ENCODE data around the gene MEGF8. TPM values are rescaled to one million over a fixed set of nuclear protein-coding genes. Genes with fewer than 3 reads are reported as not detected.
A peak's percentile ranks its signal among the peaks of the same experiment; 100 is the strongest.

Gene MEGF8
- total RNA-seq, 1 donor from 2014 or later, result 49.5 TPM

DNA sequence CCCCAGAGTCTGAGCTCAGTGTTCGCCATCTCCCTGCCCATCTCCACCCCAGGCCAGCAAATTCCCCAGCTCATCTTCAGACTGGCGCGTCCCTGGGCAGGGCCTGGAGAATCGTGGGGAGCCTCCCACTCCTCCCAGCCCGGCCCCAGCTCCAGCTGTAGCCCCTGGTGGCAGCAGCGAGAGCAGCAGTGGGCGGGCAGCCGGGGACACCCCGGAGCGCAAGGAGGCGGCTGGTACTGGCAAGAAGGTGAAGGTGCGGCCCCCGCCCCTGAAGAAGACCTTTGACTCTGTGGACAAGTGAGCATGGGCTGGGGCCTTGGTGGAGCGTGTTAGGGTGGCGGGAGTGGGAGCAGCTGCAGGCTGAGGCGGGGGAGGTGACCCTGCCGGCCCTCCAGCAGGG lies 31.9 kb upstream of the MEGF8 start:
- H3K36me3 Mint-ChIP-seq (ENCODE audit: low read depth), result peaks cover 13% of the 10 kb centered on the region
- H3K4me1 Mint-ChIP-seq (ENCODE audit: low read depth), result no peaks in the 10 kb centered on the region
- TF ChIP-seq, protein P1, sequence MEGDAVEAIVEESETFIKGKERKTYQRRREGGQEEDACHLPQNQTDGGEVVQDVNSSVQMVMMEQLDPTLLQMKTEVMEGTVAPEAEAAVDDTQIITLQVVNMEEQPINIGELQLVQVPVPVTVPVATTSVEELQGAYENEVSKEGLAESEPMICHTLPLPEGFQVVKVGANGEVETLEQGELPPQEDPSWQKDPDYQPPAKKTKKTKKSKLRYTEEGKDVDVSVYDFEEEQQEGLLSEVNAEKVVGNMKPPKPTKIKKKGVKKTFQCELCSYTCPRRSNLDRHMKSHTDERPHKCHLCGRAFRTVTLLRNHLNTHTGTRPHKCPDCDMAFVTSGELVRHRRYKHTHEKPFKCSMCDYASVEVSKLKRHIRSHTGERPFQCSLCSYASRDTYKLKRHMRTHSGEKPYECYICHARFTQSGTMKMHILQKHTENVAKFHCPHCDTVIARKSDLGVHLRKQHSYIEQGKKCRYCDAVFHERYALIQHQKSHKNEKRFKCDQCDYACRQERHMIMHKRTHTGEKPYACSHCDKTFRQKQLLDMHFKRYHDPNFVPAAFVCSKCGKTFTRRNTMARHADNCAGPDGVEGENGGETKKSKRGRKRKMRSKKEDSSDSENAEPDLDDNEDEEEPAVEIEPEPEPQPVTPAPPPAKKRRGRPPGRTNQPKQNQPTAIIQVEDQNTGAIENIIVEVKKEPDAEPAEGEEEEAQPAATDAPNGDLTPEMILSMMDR (IDR thresholded peaks at IDR 0.05), result peak; percentile 38
- no peaks in the 10 kb centered on the region for H3K9me3 Mint-ChIP-seq (ENCODE audit: low read depth)
- no peak overlapping the region for H3K27ac Mint-ChIP-seq (ENCODE audit: unreplicated experiment)
- H3K4me3 Mint-ChIP-seq (ENCODE audit: unreplicated experiment), result no peak overlapping the region
- DNase-seq (ENCODE audit: low spot score), result peak; percentile 95
- no peaks in the 10 kb centered on the region for H3K27me3 Mint-ChIP-seq (ENCODE audit: low read depth)

DNA sequence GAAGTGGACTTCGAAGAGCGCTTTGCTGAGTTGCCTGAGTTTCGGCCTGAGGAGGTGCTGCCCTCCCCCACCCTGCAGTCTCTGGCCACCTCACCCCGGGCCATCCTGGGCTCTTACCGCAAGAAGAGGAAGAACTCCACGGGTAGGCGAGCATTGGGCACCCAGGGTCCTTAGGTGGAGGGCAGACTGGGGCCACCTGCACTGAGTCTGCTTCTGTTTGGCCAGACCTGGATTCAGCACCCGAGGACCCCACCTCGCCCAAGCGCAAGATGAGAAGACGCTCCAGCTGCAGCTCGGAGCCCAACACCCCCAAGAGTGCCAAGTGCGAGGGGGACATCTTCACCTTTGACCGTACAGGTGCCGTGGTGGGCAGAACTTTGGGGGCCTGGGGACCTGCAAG lies 31.5 kb upstream of the MEGF8 start:
- Mint-ChIP-seq H3K27ac (ENCODE audit: unreplicated experiment) (no peak overlapping the region), H3K4me1 (ENCODE audit: low read depth) (no peaks in the 10 kb centered on the region), H3K9me3 (ENCODE audit: low read depth) (no peaks in the 10 kb centered on the region), H3K27me3 (ENCODE audit: low read depth) (no peaks in the 10 kb centered on the region), H3K36me3 (ENCODE audit: low read depth) (peaks cover 13% of the 10 kb centered on the region), H3K4me3 (ENCODE audit: unreplicated experiment) (no peak overlapping the region)
- no peak for DNase-seq (ENCODE audit: low spot score)
- TF ChIP-seq, protein P1 (IDR thresholded peaks at IDR 0.05), result no peak

DNA sequence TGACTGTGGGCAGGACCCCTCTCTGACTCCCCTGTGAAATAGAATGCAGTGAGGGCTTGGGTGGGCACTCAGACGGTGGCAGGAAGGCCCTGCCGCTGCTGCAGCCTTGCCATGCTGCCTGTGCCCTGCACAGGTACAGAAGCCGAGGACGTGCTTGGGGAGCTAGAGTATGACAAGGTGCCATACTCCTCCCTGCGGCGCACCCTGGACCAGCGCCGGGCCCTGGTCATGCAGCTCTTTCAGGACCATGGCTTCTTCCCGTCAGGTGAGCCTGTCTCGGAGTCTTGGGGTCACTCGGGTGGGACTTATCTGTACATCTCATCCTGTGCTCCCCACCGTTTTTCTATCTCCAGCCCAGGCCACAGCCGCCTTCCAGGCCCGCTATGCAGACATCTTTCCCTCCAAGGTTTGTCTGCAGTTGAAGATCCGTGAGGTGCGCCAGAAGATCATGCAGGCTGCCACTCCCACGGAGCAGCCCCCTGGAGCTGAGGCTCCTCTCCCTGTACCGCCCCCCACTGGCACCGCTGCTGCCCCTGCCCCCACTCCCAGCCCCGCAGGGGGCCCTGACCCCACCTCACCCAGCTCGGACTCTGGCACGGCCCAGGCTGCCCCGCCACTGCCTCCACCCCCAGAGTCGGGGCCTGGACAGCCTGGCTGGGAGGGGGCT lies 30.8 kb upstream of the MEGF8 start:
- H3K9me3 Mint-ChIP-seq (ENCODE audit: low read depth), result no peaks in the 10 kb centered on the region
- no peak overlapping the region for H3K4me3 Mint-ChIP-seq (ENCODE audit: unreplicated experiment)
- H3K4me1 Mint-ChIP-seq (ENCODE audit: low read depth), result no peaks in the 10 kb centered on the region
- no peak for DNase-seq (ENCODE audit: low spot score)
- TF ChIP-seq, protein P1 (IDR thresholded peaks at IDR 0.05), result no peak
- no peaks in the 10 kb centered on the region for H3K27me3 Mint-ChIP-seq (ENCODE audit: low read depth)
- no peak overlapping the region for H3K27ac Mint-ChIP-seq (ENCODE audit: unreplicated experiment)
- H3K36me3 Mint-ChIP-seq (ENCODE audit: low read depth), result peaks cover 11% of the 10 kb centered on the region

DNA sequence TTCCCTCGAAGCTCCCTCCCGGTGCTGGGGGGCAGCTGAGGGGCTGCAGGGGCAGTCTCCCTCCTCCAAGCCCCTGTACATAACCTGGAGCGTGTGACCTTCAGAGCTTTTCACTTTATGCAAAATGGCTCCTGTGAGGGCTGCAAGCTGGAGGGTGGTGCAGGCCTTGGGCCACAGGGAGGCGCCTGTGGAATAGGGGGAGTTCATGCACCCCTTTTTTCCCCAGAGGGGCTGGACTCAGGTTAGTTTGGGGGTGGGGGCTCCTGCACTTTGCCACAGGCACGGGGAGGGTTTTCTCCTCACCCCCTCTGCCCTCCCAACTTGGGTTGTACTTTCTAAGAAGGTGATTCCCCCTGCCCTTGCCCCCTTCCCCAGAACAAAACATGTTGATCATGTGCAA lies 30.1 kb upstream of the MEGF8 start:
- peaks cover 11% of the 10 kb centered on the region for H3K36me3 Mint-ChIP-seq (ENCODE audit: low read depth)

DNA sequence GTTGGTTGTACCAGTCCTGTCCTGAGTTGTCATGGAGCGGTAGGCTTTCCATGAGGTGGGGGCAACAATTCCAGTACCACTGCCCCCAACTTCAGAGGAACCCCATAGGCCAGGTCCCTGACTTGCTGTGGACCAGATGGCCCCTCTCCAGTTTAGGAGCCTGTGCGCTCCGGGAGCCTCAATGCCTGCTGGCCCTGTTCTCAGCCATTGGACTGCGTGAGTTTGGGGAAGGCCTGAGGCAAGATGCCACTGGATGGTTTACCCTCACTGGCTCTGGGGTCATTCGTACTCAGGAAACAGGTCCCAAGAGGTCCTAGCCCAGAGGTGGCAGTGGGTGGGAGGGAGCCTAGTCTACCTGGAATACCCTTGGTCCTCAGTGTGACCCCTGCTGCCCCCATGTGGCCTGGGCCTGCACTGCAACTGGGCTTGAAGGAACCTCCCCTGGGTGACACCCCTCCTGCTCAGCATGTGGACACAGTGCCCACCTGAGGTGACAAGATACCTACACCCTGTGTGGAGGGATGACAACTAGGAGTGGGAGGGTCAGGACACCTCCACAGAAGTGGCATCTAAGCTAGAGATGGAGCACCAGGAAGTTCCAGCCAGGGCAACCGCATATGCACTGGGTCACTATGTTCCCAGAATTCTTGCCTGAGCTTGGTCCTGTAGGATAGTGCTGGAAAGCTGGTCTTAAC lies 29.5 kb upstream of the MEGF8 start:
- DNase-seq (ENCODE audit: low spot score), result no peak
- Mint-ChIP-seq H3K4me3 (ENCODE audit: unreplicated experiment) (no peak overlapping the region), H3K36me3 (ENCODE audit: low read depth) (peaks cover 11% of the 10 kb centered on the region), H3K27ac (ENCODE audit: unreplicated experiment) (no peak overlapping the region), H3K4me1 (ENCODE audit: low read depth) (no peaks in the 10 kb centered on the region), H3K9me3 (ENCODE audit: low read depth) (no peaks in the 10 kb centered on the region), H3K27me3 (ENCODE audit: low read depth) (no peaks in the 10 kb centered on the region)
- TF ChIP-seq, protein P1 (IDR thresholded peaks at IDR 0.05), result peak; percentile 87

More for the DNA sequence above, 30.1 kb upstream of the MEGF8 start:
- no peaks in the 10 kb centered on the region for H3K9me3 Mint-ChIP-seq (ENCODE audit: low read depth)
- no peaks in the 10 kb centered on the region for H3K27me3 Mint-ChIP-seq (ENCODE audit: low read depth)
- TF ChIP-seq, protein P1 (IDR thresholded peaks at IDR 0.05), result no peak
- H3K27ac Mint-ChIP-seq (ENCODE audit: unreplicated experiment), result no peak overlapping the region
- no peaks in the 10 kb centered on the region for H3K4me1 Mint-ChIP-seq (ENCODE audit: low read depth)
- no peak for DNase-seq (ENCODE audit: low spot score)
- no peak overlapping the region for H3K4me3 Mint-ChIP-seq (ENCODE audit: unreplicated experiment)

Data from chondrocyte (in vitro differentiated cells).